ENCODE data around the gene IP6K1. TPM values are rescaled to one million over a fixed set of nuclear protein-coding genes. Genes with fewer than 3 reads are reported as not detected.
A peak's percentile ranks its signal among the peaks of the same experiment; 100 is the strongest.

IP6K1 gene
- total RNA-seq, 1 donor from 2014 or later: 51.4 TPM

- no peak for DNase-seq (ENCODE audit: low spot score in 2 of 2)
- FAIRE-seq: no peak
Measured at GRCh38 chr3:49727924-49728361, 58.4 kb downstream of the IP6K1 start.

- FAIRE-seq: no peak
Measured at GRCh38 chr3:49727154-49727923, 59.0 kb downstream of the IP6K1 start.

GRCh38 chr3:49725906-49726681 lies 60.2 kb downstream of the IP6K1 start:
- FAIRE-seq (no peak), DNase-seq (ENCODE audit: low spot score in 2 of 2) (no peak)

More at GRCh38 chr3:49727154-49727923, 59.0 kb downstream of the IP6K1 start:
- no peak for DNase-seq (ENCODE audit: low spot score in 2 of 2)

- no peak for DNase-seq (ENCODE audit: low spot score in 2 of 2)
- FAIRE-seq: no peak
Measured at GRCh38 chr3:49724586-49724985, 61.8 kb downstream of the IP6K1 start.

- FAIRE-seq: no peak
- peak; percentile 96 to 98 for DNase-seq (ENCODE audit: low spot score in 2 of 2)
Measured at GRCh38 chr3:49723628-49724551, 62.5 kb downstream of the IP6K1 start, which contains the start of gene GMPPB. Gene GMPPB (minus strand): TSS chr3:49723951. CDS start chr3:49723726, 225 bp downstream.

- peak in 1 of 2 donors; percentile 57 for DNase-seq (ENCODE audit: low spot score in 2 of 2)
- FAIRE-seq: no peak
Measured at GRCh38 chr3:49723296-49723627, 63.1 kb downstream of the IP6K1 start.

GRCh38 chr3:49722896-49723295 lies 63.4 kb downstream of the IP6K1 start:
- FAIRE-seq (no peak), DNase-seq (ENCODE audit: low spot score in 2 of 2) (no peak)

GRCh38 chr3:49721896-49722781 lies 64.2 kb downstream of the IP6K1 start:
- DNase-seq (ENCODE audit: low spot score in 2 of 2) (peak in 1 of 2 donors; percentile 12), FAIRE-seq (no peak)

- peak in 1 of 2 donors; percentile 14 for DNase-seq (ENCODE audit: low spot score in 2 of 2)
- no peak for FAIRE-seq
Measured at GRCh38 chr3:49721596-49721895, 64.8 kb downstream of the IP6K1 start.

GRCh38 chr3:49720855-49721595 lies 65.3 kb downstream of the IP6K1 start:
- FAIRE-seq (no peak), DNase-seq (ENCODE audit: low spot score in 2 of 2) (no peak)

- DNase-seq (ENCODE audit: low spot score in 2 of 2) (peak; percentile 97 to 99), FAIRE-seq (peak; percentile 26)
Measured at GRCh38 chr3:49719214-49719884, 67.0 kb downstream of the IP6K1 start, which contains the start of gene AMIGO3. Gene AMIGO3 (minus strand): TSS chr3:49719684. CDS start chr3:49719465, 219 bp downstream.

- FAIRE-seq (no peak), DNase-seq (ENCODE audit: low spot score in 2 of 2) (no peak)
Measured at GRCh38 chr3:49718858-49719213, 67.5 kb downstream of the IP6K1 start.

GRCh38 chr3:49717959-49718857 lies 68.1 kb downstream of the IP6K1 start:
- DNase-seq (ENCODE audit: low spot score in 2 of 2): peak in 1 of 2 donors; percentile 12
- FAIRE-seq: no peak

GRCh38 chr3:49717211-49717958 lies 69.0 kb downstream of the IP6K1 start:
- DNase-seq (ENCODE audit: low spot score in 2 of 2) (peak in 1 of 2 donors; percentile 10), FAIRE-seq (no peak)

GRCh38 chr3:49716691-49717210 lies 69.6 kb downstream of the IP6K1 start:
- FAIRE-seq: no peak
- DNase-seq (ENCODE audit: low spot score in 2 of 2): peak in 1 of 2 donors; percentile 3

GRCh38 chr3:49716169-49716568 lies 70.2 kb downstream of the IP6K1 start:
- DNase-seq (ENCODE audit: low spot score in 2 of 2): peak in 1 of 2 donors; percentile 2

More at GRCh38 chr3:49716169-49716568, 70.2 kb downstream of the IP6K1 start:
- no peak for FAIRE-seq
